ENCODE measurements around the gene JMJD4.
"Not testable (repeated sequence)": the region's sequence is repeated elsewhere in the genome, so short reads cannot be mapped to it uniquely, and the experiment has no call there.

JMJD4 gene

GRCh38 chr1:227732586-227733308 is 2.4 kb downstream of the JMJD4 start:
- DNase-seq = no peak

GRCh38 chr1:227731696-227732585 is 3.2 kb downstream of the JMJD4 start:
- DNase-seq = no peak

GRCh38 chr1:227731241-227731677 is 3.8 kb downstream of the JMJD4 start:
- DNase-seq = no peak

- DNase-seq = no peak
These were observed 4.4 kb downstream of the JMJD4 start for GRCh38 chr1:227730630-227731151.

GRCh38 chr1:227729881-227730629 is 5.0 kb downstream of the JMJD4 start:
- peak in 17 of 51 donors; percentile 7 to 51 (median 29) for DNase-seq

- peak in 1 of 51 donors; percentile 24 for DNase-seq
These were observed 5.8 kb downstream of the JMJD4 start for GRCh38 chr1:227729144-227729880.

GRCh38 chr1:227728892-227729143 is 6.3 kb downstream of the JMJD4 start:
- DNase-seq = peak in 1 of 51 donors; percentile 33

- DNase-seq = peak in 25 of 51 donors; percentile 20 to 73 (median 43)
These were observed 6.8 kb downstream of the JMJD4 start for GRCh38 chr1:227728059-227728891.

- DNase-seq = no peak
These were observed 8.0 kb downstream of the JMJD4 start for GRCh38 chr1:227726924-227727599.

- no peak for DNase-seq
These were observed 8.8 kb downstream of the JMJD4 start for GRCh38 chr1:227726318-227726717.

GRCh38 chr1:227725046-227725445 is 10.1 kb downstream of the JMJD4 start:
- DNase-seq = no peak

GRCh38 chr1:227723474-227723873 is 11.6 kb downstream of the JMJD4 start:
- DNase-seq = no peak

GRCh38 chr1:227718932-227719331 is 16.2 kb downstream of the JMJD4 start:
- no peak for DNase-seq

GRCh38 chr1:227712648-227713047 is 22.5 kb downstream of the JMJD4 start:
- no peak for DNase-seq

- DNase-seq = not testable (repeated sequence)
These were observed 24.6 kb downstream of the JMJD4 start for GRCh38 chr1:227710474-227710873.

GRCh38 chr1:227709451-227709850 is 25.7 kb downstream of the JMJD4 start:
- no peak for DNase-seq

GRCh38 chr1:227707846-227708245 is 27.3 kb downstream of the JMJD4 start:
- DNase-seq = no peak

GRCh38 chr1:227701631-227702030 is 33.5 kb downstream of the JMJD4 start:
- not testable (repeated sequence) for DNase-seq

- no peak for DNase-seq
These were observed 37.7 kb downstream of the JMJD4 start for GRCh38 chr1:227697321-227697864.

All from hypothalamus (tissue), 51 donors.